Astrocyte (in vitro differentiated cells and primary cell): Measurements from ENCODE around the gene SRC. TPM values are rescaled to one million over a fixed set of nuclear protein-coding genes. Genes with fewer than 3 reads are reported as not detected.

Experiments used
- DNase-seq: peaks from one replicate; pipeline ENCODE4 v3.0.0-alpha.2; 2010; ENCODE audit warnings: low read depth
- FAIRE-seq: peaks from 2 replicates; lab custom pipeline; 2011; peaks lifted over from hg19 to GRCh38; lab: Jason Lieb, UNC
- H2AFZ ChIP-seq: 2 replicates; pipeline ENCODE4 v1.6.0; 2012; ENCODE audit warnings: low read depth, low read length, inconsistent platforms
- H3K27ac ChIP-seq: 2 replicates; pipeline ENCODE4 v1.5.1; 2011; ENCODE audit warnings: low read depth, low read length, inconsistent platforms
- H3K27me3 ChIP-seq: 2 replicates; pipeline ENCODE4 v1.6.0; 2011; ENCODE audit warnings: low read length, inconsistent platforms; ENCODE audit not compliant: insufficient read depth
- H3K36me3 ChIP-seq: 2 replicates; pipeline ENCODE4 v1.5.1; 2011; ENCODE audit warnings: low read length, inconsistent platforms; ENCODE audit not compliant: insufficient read depth
- H3K4me1 ChIP-seq: 2 replicates; pipeline ENCODE4 v1.5.1; 2011; ENCODE audit warnings: low read length, inconsistent platforms; ENCODE audit not compliant: insufficient read depth
- H3K4me2 ChIP-seq: 2 replicates; pipeline ENCODE4 v1.6.0; 2012; ENCODE audit warnings: low read length, inconsistent platforms
- H3K4me3 ChIP-seq: 2 replicates; pipeline ENCODE4 v1.5.1; 2011; ENCODE audit warnings: low read depth, mild to moderate bottlenecking, low read length, inconsistent platforms; ENCODE audit not compliant: insufficient read depth
- H3K79me2 ChIP-seq: 2 replicates; pipeline ENCODE4 v1.6.0; 2012; ENCODE audit warnings: mild to moderate bottlenecking, low read length, inconsistent platforms; ENCODE audit not compliant: insufficient read depth
- H3K9ac ChIP-seq: 2 replicates; pipeline ENCODE4 v1.6.0; 2012; ENCODE audit warnings: mild to moderate bottlenecking, low read length, inconsistent platforms
- H3K9me3 ChIP-seq: 2 replicates; pipeline ENCODE4 v1.5.1; 2012; ENCODE audit warnings: low read depth, mild to moderate bottlenecking, low read length, inconsistent platforms; ENCODE audit not compliant: insufficient read depth
- H4K20me1 ChIP-seq: 2 replicates; pipeline ENCODE4 v1.6.0; 2012; ENCODE audit warnings: low read length, inconsistent platforms; ENCODE audit not compliant: insufficient read depth
- H3K27ac Mint-ChIP-seq: one replicate; pipeline ENCODE4 v1.8.0; 2021; ENCODE audit warnings: mild to moderate bottlenecking, mixed read lengths; ENCODE audit not compliant: unreplicated experiment
- H3K27me3 Mint-ChIP-seq: one replicate; pipeline ENCODE4 v1.8.0; 2021; ENCODE audit warnings: low read depth, mixed read lengths; ENCODE audit not compliant: unreplicated experiment
- H3K36me3 Mint-ChIP-seq: one replicate; pipeline ENCODE4 v1.8.0; 2021; ENCODE audit warnings: low read depth, mixed read lengths; ENCODE audit not compliant: unreplicated experiment
- H3K4me1 Mint-ChIP-seq: one replicate; pipeline ENCODE4 v1.8.0; 2021; ENCODE audit warnings: low read depth, mixed read lengths; ENCODE audit not compliant: unreplicated experiment
- H3K4me3 Mint-ChIP-seq: one replicate; pipeline ENCODE4 v1.8.0; 2021; ENCODE audit warnings: mild to moderate bottlenecking, moderate library complexity, mixed read lengths; ENCODE audit not compliant: unreplicated experiment
- H3K9me3 Mint-ChIP-seq: one replicate; pipeline ENCODE4 v1.8.0; 2021; ENCODE audit warnings: mild to moderate bottlenecking, mixed read lengths; ENCODE audit not compliant: unreplicated experiment
- CTCF ChIP-seq: IDR thresholded peaks from 2 replicates; pipeline ENCODE4 v1.5.1; 2011; ENCODE audit warnings: low read depth, mild to moderate bottlenecking, inconsistent platforms, low read length, moderate library complexity; ENCODE audit not compliant: insufficient read depth
- EZH2 ChIP-seq: IDR thresholded peaks from 2 replicates; pipeline ENCODE4 v1.6.1; 2012; ENCODE audit warnings: mild to moderate bottlenecking, low read length, inconsistent platforms; ENCODE audit not compliant: insufficient read depth
- total RNA-seq: library from RNA; stranded (reverse); gene quantifications from 2 replicates; pipeline ENCODE4 v1.2.1, GENCODE V29; 2021

SRC gene
- total RNA-seq, 1 donor from 2014 or later, result 33.4 TPM

GRCh38 chr20:37387519-37388269 lies 41.8 kb downstream of the SRC start:
- H3K27ac Mint-ChIP-seq, result no peak overlapping the region
- H3K4me1 ChIP-seq, result peaks cover 11% of the 10 kb centered on the region
- peaks cover 3% of the 10 kb centered on the region for H3K4me1 Mint-ChIP-seq
- no peak overlapping the region for H3K4me3 ChIP-seq
- no peaks in the 10 kb centered on the region for H3K27me3 Mint-ChIP-seq
- no peaks in the 10 kb centered on the region for H3K9me3 Mint-ChIP-seq
- FAIRE-seq (no peak), DNase-seq (no peak)
- no peaks in the 10 kb centered on the region for H3K27me3 ChIP-seq
- H3K27ac ChIP-seq, result no peak overlapping the region
- no peak overlapping the region for H3K9ac ChIP-seq
- H3K4me2 ChIP-seq, result no peak overlapping the region
- H3K9me3 ChIP-seq, result no peaks in the 10 kb centered on the region
- H4K20me1 ChIP-seq, result no peaks in the 10 kb centered on the region
- peaks cover 24% of the 10 kb centered on the region for H3K36me3 Mint-ChIP-seq
- no peaks in the 10 kb centered on the region for H3K79me2 ChIP-seq
- no peak overlapping the region for H3K4me3 Mint-ChIP-seq
- no peaks in the 10 kb centered on the region for H3K36me3 ChIP-seq
- no peak overlapping the region for H2AFZ ChIP-seq
- TF ChIP-seq CTCF, result no peak
- TF ChIP-seq EZH2, result no peak

- peaks cover 1% of the 10 kb centered on the region for H3K4me1 Mint-ChIP-seq
- peaks cover 4% of the 10 kb centered on the region for H3K4me1 ChIP-seq
- no peak for TF ChIP-seq EZH2
- no peak for TF ChIP-seq CTCF
- no peaks in the 10 kb centered on the region for H3K9me3 Mint-ChIP-seq
- no peak overlapping the region for H3K4me3 Mint-ChIP-seq
- no peak overlapping the region for H3K4me2 ChIP-seq
- DNase-seq (no peak), FAIRE-seq (no peak)
- no peak overlapping the region for H3K4me3 ChIP-seq
- H2AFZ ChIP-seq, result no peak overlapping the region
- no peaks in the 10 kb centered on the region for H4K20me1 ChIP-seq
- H3K27me3 Mint-ChIP-seq, result no peaks in the 10 kb centered on the region
- H3K36me3 Mint-ChIP-seq, result peaks cover 22% of the 10 kb centered on the region
- H3K36me3 ChIP-seq, result no peaks in the 10 kb centered on the region
- no peak overlapping the region for H3K27ac Mint-ChIP-seq
- no peaks in the 10 kb centered on the region for H3K79me2 ChIP-seq
- H3K27ac ChIP-seq, result no peak overlapping the region
- no peaks in the 10 kb centered on the region for H3K9me3 ChIP-seq
- H3K27me3 ChIP-seq, result no peaks in the 10 kb centered on the region
- no peak overlapping the region for H3K9ac ChIP-seq
These were observed 42.9 kb downstream of the SRC start for GRCh38 chr20:37388831-37389230.

- H3K36me3 ChIP-seq, result no peaks in the 10 kb centered on the region
- no peak for FAIRE-seq
These were observed 43.4 kb downstream of the SRC start for GRCh38 chr20:37389241-37389747.

More at GRCh38 chr20:37389241-37389747, 43.4 kb downstream of the SRC start:
- Histone ChIP-seq H3K4me3 (no peak overlapping the region), H4K20me1 (no peaks in the 10 kb centered on the region), H3K9me3 (no peaks in the 10 kb centered on the region), H3K79me2 (no peaks in the 10 kb centered on the region), H3K27me3 (no peaks in the 10 kb centered on the region), H3K4me2 (no peak overlapping the region), H3K27ac (no peak overlapping the region), H2AFZ (no peak overlapping the region), H3K9ac (no peak overlapping the region), H3K4me1 (no peaks in the 10 kb centered on the region)
- Mint-ChIP-seq H3K27ac (no peak overlapping the region), H3K9me3 (no peaks in the 10 kb centered on the region), H3K4me1 (peaks cover 5% of the 10 kb centered on the region), H3K27me3 (no peaks in the 10 kb centered on the region), H3K4me3 (no peak overlapping the region), H3K36me3 (peaks cover 25% of the 10 kb centered on the region)
- no peak for TF ChIP-seq EZH2
- no peak for TF ChIP-seq CTCF
- no peak for DNase-seq
